SK-N-SH (cell line): ENCODE results near the gene WWOX. TPM values are rescaled to one million over a fixed set of nuclear protein-coding genes. Genes with fewer than 3 reads are reported as not detected.

Experiments
- CTCF ChIA-PET: fragments of 300-600, 350-600 bp; formaldehyde crosslinking; extraction: SDS; loops from one replicate; lab custom pipeline; 2021; lab: Yijun Ruan, JAX
- POLR2A ChIA-PET: fragments of 350-600 bp; sonication (Branson Sonifier 250); formaldehyde crosslinking; extraction: SDS; loops from one replicate; lab custom pipeline; 2020; ENCODE audit warnings: antibody characterized with exemption, inconsistent platforms; lab: Yijun Ruan, JAX
- DNase-seq: peaks from one replicate; pipeline ENCODE4 v3.0.0; 2012
- H2AFZ ChIP-seq: fragments of 200-600 bp; sonication (generic); 2 replicates; pipeline ENCODE4 v1.8.1; 2016; ENCODE audit warnings: antibody characterized with exemption, mild to moderate bottlenecking, low read depth
- H3F3A ChIP-seq: fragments of 200-600 bp; sonication (generic); replicated peaks from 2 replicates; pipeline ENCODE3; 2016; ENCODE audit warnings: antibody characterized with exemption, mild to moderate bottlenecking; ENCODE audit not compliant: insufficient read depth
- H3K27ac ChIP-seq, 2 experiments: fragments of 200-500 bp in 1 of 2; fragments of 200-600 bp in 1 of 2; sonication (Bioruptor generic) in 1 of 2; sonication (generic), shearing (Covaris generic) in 1 of 2; 2 replicates each; pipeline versions ENCODE4 v1.5.1 to v1.6.1; 2014 to 2016; ENCODE audit warnings: low read depth in 2 of 2, inconsistent platforms in 1 of 2, low read length in 1 of 2, mild to moderate bottlenecking in 1 of 2, mixed read lengths in 1 of 2
- H3K27me3 ChIP-seq: fragments of 200-600 bp; sonication (generic), shearing (Covaris generic); 2 replicates; pipeline ENCODE4 v1.6.1; 2016; ENCODE audit warnings: mixed run types; ENCODE audit not compliant: insufficient read depth
- H3K36me3 ChIP-seq, 2 experiments: fragments of 200-500 bp in 1 of 2; fragments of 200-600 bp in 1 of 2; sonication (Bioruptor generic) in 1 of 2; sonication (generic) in 1 of 2; replicated peaks in 1 of 2; 2 replicates each; pipeline versions ENCODE3 to v1.5.1; 2014 to 2016; ENCODE audit warnings: low read length in 1 of 2, mild to moderate bottlenecking in 1 of 2; ENCODE audit not compliant: insufficient read depth in 2 of 2, control insufficient read depth in 1 of 2
- H3K4me1 ChIP-seq, 2 experiments: fragments of 200-500 bp in 1 of 2; fragments of 200-600 bp in 1 of 2; sonication (Bioruptor generic) in 1 of 2; sonication (generic), shearing (Covaris generic) in 1 of 2; 2 replicates each; pipeline versions ENCODE4 v1.5.1 to v1.6.1; 2014 to 2016; ENCODE audit warnings: low read depth in 1 of 2, low read length in 1 of 2, mixed run types in 1 of 2; ENCODE audit not compliant: insufficient read depth in 2 of 2, control insufficient read depth in 1 of 2
- H3K4me2 ChIP-seq: fragments of 200-600 bp; sonication (generic), shearing (Covaris generic); 2 replicates; pipeline ENCODE4 v1.6.1; 2017; ENCODE audit warnings: mixed run types
- H3K4me3 ChIP-seq, 2 experiments: fragments of 200-500 bp in 1 of 2; fragments of 200-600 bp in 1 of 2; sonication (Bioruptor generic) in 1 of 2; sonication (generic), shearing (Covaris generic) in 1 of 2; 2 replicates each; pipeline versions ENCODE4 v1.5.1 to v1.8.1; 2014 to 2016; ENCODE audit warnings: low read depth in 2 of 2, inconsistent platforms in 1 of 2, low read length in 1 of 2, mild to moderate bottlenecking in 1 of 2, mixed read lengths in 1 of 2, moderate library complexity in 1 of 2
- H3K79me2 ChIP-seq: fragments of 200-600 bp; sonication (generic); 2 replicates; pipeline ENCODE4 v1.8.1; 2017; ENCODE audit warnings: mild to moderate bottlenecking; ENCODE audit not compliant: insufficient read depth
- H3K9ac ChIP-seq: fragments of 200-600 bp; sonication (generic); 2 replicates; pipeline ENCODE4 v1.6.1; 2017; ENCODE audit warnings: mixed run types
- H3K9me2 ChIP-seq: fragments of 200-600 bp; sonication (generic); 2 replicates; pipeline ENCODE4 v1.6.1; 2017; ENCODE audit warnings: mixed run types
- H3K9me3 ChIP-seq: fragments of 200-600 bp; sonication (generic); 2 replicates; pipeline ENCODE4 v1.6.1; 2017; ENCODE audit warnings: mixed run types, mild to moderate bottlenecking, moderate library complexity
- H4K20me1 ChIP-seq: fragments of 200-600 bp; sonication (generic); 2 replicates; pipeline ENCODE4 v1.6.1; 2017; ENCODE audit warnings: mild to moderate bottlenecking, mixed run types; ENCODE audit not compliant: insufficient read depth
- EP300 ChIP-seq, 2 experiments: IDR thresholded peaks; 2 replicates each; pipeline versions ENCODE4 v1.4.0 to v1.6.1; 2012; ENCODE audit warnings: borderline replicate concordance in 1 of 2, low read depth in 1 of 2, low read length in 1 of 2
- EZH2phosphoT487 ChIP-seq: fragments of 200-600 bp; sonication (generic); IDR thresholded peaks from 2 replicates; pipeline ENCODE4 v1.6.1; 2017; ENCODE audit warnings: low read depth, mixed run types, mild to moderate bottlenecking, antibody characterized with exemption, moderate library complexity, borderline replicate concordance
- FOXJ3 ChIP-seq: sonication (generic); formaldehyde crosslinking; IDR thresholded peaks from 2 replicates; pipeline ENCODE4 v1.5.1; 2020; ENCODE audit warnings: mild to moderate bottlenecking, missing genetic modification reagents
- GABPA ChIP-seq: IDR thresholded peaks from 2 replicates; pipeline ENCODE4 v1.4.0; 2012; ENCODE audit warnings: low read depth, mild to moderate bottlenecking
- GATA2 ChIP-seq: sonication (generic); formaldehyde crosslinking; IDR thresholded peaks from 2 replicates; pipeline ENCODE4 v1.5.0; 2020; ENCODE audit warnings: mild to moderate bottlenecking, missing genetic modification reagents
- JUND ChIP-seq: IDR thresholded peaks from 2 replicates; pipeline ENCODE4 v1.4.0; 2012
- NFIC ChIP-seq: IDR thresholded peaks from 2 replicates; pipeline ENCODE4 v1.4.0; 2012; ENCODE audit warnings: borderline replicate concordance
- PBX3 ChIP-seq: IDR thresholded peaks from 2 replicates; pipeline ENCODE4; 2012
- POLR2AphosphoS5 ChIP-seq: IDR thresholded peaks from 2 replicates; pipeline ENCODE4 v1.6.1; 2012; ENCODE audit warnings: low read depth, low read length
- RCOR1 ChIP-seq: fragments of 150-350 bp; IDR thresholded peaks from 2 replicates; pipeline ENCODE4 v1.6.1; 2017; ENCODE audit warnings: antibody characterized with exemption, low read length
- REST ChIP-seq: IDR thresholded peaks from 2 replicates; pipeline ENCODE4 v1.6.1; 2012; ENCODE audit warnings: mild to moderate bottlenecking, low read depth, low read length, moderate library complexity
- RXRA ChIP-seq: IDR thresholded peaks from 2 replicates; pipeline ENCODE4 v1.4.0; 2012; ENCODE audit warnings: low read depth, mild to moderate bottlenecking, borderline replicate concordance
- SIN3A ChIP-seq: IDR thresholded peaks from 2 replicates; pipeline ENCODE4 v1.6.1; 2012; ENCODE audit warnings: low read depth, mild to moderate bottlenecking, low read length, moderate library complexity, borderline replicate concordance
- TEAD4 ChIP-seq: IDR thresholded peaks from 2 replicates; pipeline ENCODE4 v1.4.0; 2012; ENCODE audit warnings: mild to moderate bottlenecking, borderline replicate concordance; ENCODE audit not compliant: insufficient read depth
- USF2 ChIP-seq: fragments of 150-350 bp; IDR thresholded peaks from 2 replicates; pipeline ENCODE4 v1.6.1; 2017; ENCODE audit warnings: antibody characterized with exemption, low read length, low read depth, borderline replicate concordance
- YY1 ChIP-seq: IDR thresholded peaks from 2 replicates; pipeline ENCODE4 v1.4.0; 2012; ENCODE audit warnings: low read depth, mild to moderate bottlenecking
- WGBS: methylation state at CpG from one replicate; pipeline ENCODE4 v1.1.6; 2017; ENCODE audit warnings: low lambda C conversion rate; 5-methylcytosine and 5-hydroxymethylcytosine counted together
- polyA plus RNA-seq, 3 experiments: library from polyadenylated mRNA; depleted of rRNA; stranded (reverse); fragments of >200 nt; gene quantifications; 2 replicates each; pipeline ENCODE4 v1.2.3, GENCODE V29; 2012
- TF ChIP-seq, protein P1 (sequence below): IDR thresholded peaks from 2 replicates; pipeline ENCODE4 v1.4.0; 2012; ENCODE audit warnings: low read depth, borderline replicate concordance
- TF ChIP-seq, protein P2 (sequence below): IDR thresholded peaks from 2 replicates; pipeline ENCODE4 v1.4.0; 2012; ENCODE audit warnings: low read depth

Gene WWOX
- polyA plus RNA-seq, 1 of the 3 experiments (the other 2 are of a cell fraction) = 10.8 TPM

DNA sequence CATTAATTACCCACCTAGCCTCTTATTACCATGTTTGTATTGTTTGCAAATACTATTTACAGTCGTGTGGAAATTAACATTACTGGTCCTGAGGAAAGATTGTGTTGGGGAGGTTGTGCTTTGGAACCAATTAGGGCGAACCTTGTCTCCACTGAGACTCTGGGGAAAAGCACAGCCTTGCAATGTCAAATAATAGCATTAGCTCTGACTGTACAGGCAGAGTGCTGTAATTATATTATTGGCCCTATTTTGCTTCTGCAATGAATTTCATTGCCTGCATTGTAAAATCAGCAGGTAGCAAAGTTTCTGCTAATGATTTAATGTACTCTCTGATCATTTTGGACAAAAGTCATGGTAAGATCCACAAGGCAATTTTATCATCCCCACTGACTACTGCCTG lies 97.0 kb downstream of the WWOX start:
- Histone ChIP-seq H3K4me2 (no peak overlapping the region), H3K27ac (no peak overlapping the region; a peak in 1 of 4 replicates), H4K20me1 (no peaks in the 10 kb centered on the region), H3K4me1 (peaks cover 0 to 7% of the 10 kb centered on the region in 2 experiments; a peak in 2 of 4 replicates), H3K9me2 (no peaks in the 10 kb centered on the region), H3K27me3 (no peaks in the 10 kb centered on the region), H2AFZ (no peak overlapping the region), H3K4me3 (no peak overlapping the region), H3K9me3 (no peaks in the 10 kb centered on the region), H3K36me3 (no peaks in the 10 kb centered on the region), H3K79me2 (no peaks in the 10 kb centered on the region)
- POLR2A ChIA-PET = no interaction called here
- DNase-seq = peak; percentile 44
- CTCF ChIA-PET = interaction anchor here (1.4 kb wide), 1 partner anchor 18 kb away, joined by 5 read pairs; no protein-coding TSS in a partner anchor
- WGBS = 38% methylated on average over 2 of the region's 2 CpGs
- TF ChIP-seq EP300 (IDR thresholded peaks at IDR 0.05; ENCODE audit: borderline replicate concordance in 1 of 2, low read depth in 1 of 2, low read length in 1 of 2) (peak in 1 of 2 experiments; percentile 35; a peak in 1 of 4 replicates), TEAD4 (no peak), RXRA (no peak), POLR2AphosphoS5 (no peak), PBX3 (no peak), GATA2 (no peak), GABPA (no peak)
- TF ChIP-seq, protein P1, sequence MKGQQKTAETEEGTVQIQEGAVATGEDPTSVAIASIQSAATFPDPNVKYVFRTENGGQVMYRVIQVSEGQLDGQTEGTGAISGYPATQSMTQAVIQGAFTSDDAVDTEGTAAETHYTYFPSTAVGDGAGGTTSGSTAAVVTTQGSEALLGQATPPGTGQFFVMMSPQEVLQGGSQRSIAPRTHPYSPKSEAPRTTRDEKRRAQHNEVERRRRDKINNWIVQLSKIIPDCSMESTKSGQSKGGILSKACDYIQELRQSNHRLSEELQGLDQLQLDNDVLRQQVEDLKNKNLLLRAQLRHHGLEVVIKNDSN = no peak
- TF ChIP-seq, all 33 proteins: peak for 1
- Histone ChIP-seq H3K9ac (no peak overlapping the region), H3F3A (no peaks in the 10 kb centered on the region)

DNA sequence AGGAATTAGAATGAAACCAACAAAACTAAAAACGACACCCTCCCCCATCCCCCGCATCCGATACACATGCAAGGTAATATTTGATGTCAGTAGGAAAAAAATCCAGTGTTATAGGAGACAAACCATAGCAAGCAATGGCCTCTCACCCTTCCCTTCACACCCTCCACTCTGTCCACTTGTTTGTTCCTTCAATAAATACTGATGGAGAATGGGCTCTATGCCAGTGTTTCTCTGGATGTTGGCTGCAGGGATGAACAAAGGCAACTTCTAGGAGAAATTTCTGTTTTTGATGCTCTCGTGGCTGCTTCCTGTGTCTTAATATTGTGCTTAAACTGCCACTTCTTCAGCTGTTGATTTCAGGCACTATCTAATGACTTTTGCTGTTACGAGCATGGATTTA lies 98.8 kb downstream of the WWOX start:
- Histone ChIP-seq H3K4me1 (peaks cover 0 to 7% of the 10 kb centered on the region in 2 experiments; a peak in 2 of 4 replicates), H3K9me3 (no peaks in the 10 kb centered on the region), H2AFZ (no peak overlapping the region), H3K4me2 (no peak overlapping the region), H4K20me1 (no peaks in the 10 kb centered on the region), H3F3A (no peaks in the 10 kb centered on the region)
- CTCF ChIA-PET = interaction anchor here (1.1 to 1.5 kb wide), 3 partner anchors 11 to 572 kb away, joined by 3 to 4 read pairs (median 3); no protein-coding TSS in a partner anchor
- 82% methylated on average over 5 of the region's 5 CpGs for WGBS
- TF ChIP-seq USF2 (no peak), NFIC (no peak), SIN3A (no peak), TEAD4 (no peak), JUND (no peak), REST (no peak), YY1 (no peak), EP300 (IDR thresholded peaks at IDR 0.05; ENCODE audit: borderline replicate concordance in 1 of 2, low read depth in 1 of 2, low read length in 1 of 2) (no peak), RXRA (no peak), EZH2phosphoT487 (no peak), GABPA (no peak), FOXJ3 (CRISPR knock-in tag) (no peak), RCOR1 (no peak)
- TF ChIP-seq, protein P2, sequence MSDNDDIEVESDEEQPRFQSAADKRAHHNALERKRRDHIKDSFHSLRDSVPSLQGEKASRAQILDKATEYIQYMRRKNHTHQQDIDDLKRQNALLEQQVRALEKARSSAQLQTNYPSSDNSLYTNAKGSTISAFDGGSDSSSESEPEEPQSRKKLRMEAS = no peak
- TF ChIP-seq, all 33 proteins: peak for 0
- POLR2A ChIA-PET = no interaction called here
- no peak overlapping the region for H3K27ac ChIP-seq
- no peak for DNase-seq
- H3K9ac ChIP-seq = no peak overlapping the region
- H3K27me3 ChIP-seq = no peaks in the 10 kb centered on the region
- H3K4me3 ChIP-seq = no peak overlapping the region
- no peaks in the 10 kb centered on the region for H3K79me2 ChIP-seq
- no peaks in the 10 kb centered on the region for H3K36me3 ChIP-seq
- H3K9me2 ChIP-seq = no peaks in the 10 kb centered on the region
